Epithelial cell of esophagus (primary cell): ENCODE results near the gene POFUT1.

Experiments used
- DNase-seq: peaks from one replicate; pipeline ENCODE4 v3.0.0; 2010; ENCODE audit warnings: low read depth
- H3K4me3 ChIP-seq: 2 replicates; pipeline ENCODE4 v1.5.1; 2011; ENCODE audit warnings: mild to moderate bottlenecking, low read length, control low read depth
- TF ChIP-seq, protein P1 (sequence below): IDR thresholded peaks from 2 replicates; pipeline ENCODE4 v1.5.1; 2011; ENCODE audit warnings: low read depth, mild to moderate bottlenecking, low read length, control low read depth, inconsistent platforms; ENCODE audit not compliant: insufficient read depth; ENCODE audit errors: missing control alignments

The POFUT1 gene

DNA sequence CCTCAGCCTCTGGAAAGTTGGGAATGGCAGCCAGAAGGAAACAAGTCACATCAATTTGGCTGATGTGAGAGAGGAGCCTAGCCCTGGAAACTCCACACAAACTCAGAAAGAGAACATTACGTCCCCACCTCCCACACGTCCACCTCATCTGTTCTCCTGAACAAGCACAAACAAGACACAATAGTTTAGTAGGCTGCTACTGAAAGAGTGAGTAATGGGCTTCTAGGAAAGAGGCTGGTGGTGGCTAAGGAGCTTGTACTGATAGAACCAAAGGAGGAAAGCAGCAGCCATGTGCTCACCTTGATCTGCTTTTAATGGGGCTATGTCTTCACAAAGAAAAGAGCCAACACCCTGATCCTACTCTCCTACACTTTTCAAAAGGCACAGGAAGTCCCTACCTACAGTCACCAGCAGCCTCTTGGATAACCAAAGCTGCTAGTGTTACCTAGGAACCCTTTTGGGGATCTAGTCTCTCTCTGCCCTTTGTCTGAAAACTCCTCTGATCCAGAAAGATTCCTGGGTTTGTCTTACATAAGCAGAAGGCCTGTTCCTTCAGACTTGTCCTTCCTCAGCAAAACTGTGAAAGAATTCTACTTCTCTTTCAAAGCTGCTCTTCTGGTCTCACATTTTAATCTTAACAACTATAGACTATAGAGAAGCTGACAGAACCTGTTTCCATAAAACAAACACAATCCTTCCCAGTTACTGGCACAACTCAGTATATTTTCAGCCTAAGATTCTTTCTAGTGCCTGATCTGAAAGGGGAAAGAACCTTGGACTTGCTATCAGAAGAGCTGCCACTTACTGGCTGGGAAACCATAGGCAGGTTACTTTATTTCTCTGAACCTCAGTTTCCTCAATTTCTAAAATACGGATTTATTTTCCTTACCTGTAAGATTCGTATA, 3.2 kb upstream of the POFUT1 start:
- H3K4me3 ChIP-seq = peak overlapping the region; percentile 87
- TF ChIP-seq, protein P1, sequence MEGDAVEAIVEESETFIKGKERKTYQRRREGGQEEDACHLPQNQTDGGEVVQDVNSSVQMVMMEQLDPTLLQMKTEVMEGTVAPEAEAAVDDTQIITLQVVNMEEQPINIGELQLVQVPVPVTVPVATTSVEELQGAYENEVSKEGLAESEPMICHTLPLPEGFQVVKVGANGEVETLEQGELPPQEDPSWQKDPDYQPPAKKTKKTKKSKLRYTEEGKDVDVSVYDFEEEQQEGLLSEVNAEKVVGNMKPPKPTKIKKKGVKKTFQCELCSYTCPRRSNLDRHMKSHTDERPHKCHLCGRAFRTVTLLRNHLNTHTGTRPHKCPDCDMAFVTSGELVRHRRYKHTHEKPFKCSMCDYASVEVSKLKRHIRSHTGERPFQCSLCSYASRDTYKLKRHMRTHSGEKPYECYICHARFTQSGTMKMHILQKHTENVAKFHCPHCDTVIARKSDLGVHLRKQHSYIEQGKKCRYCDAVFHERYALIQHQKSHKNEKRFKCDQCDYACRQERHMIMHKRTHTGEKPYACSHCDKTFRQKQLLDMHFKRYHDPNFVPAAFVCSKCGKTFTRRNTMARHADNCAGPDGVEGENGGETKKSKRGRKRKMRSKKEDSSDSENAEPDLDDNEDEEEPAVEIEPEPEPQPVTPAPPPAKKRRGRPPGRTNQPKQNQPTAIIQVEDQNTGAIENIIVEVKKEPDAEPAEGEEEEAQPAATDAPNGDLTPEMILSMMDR = no peak
- DNase-seq = peak; percentile 91

DNA sequence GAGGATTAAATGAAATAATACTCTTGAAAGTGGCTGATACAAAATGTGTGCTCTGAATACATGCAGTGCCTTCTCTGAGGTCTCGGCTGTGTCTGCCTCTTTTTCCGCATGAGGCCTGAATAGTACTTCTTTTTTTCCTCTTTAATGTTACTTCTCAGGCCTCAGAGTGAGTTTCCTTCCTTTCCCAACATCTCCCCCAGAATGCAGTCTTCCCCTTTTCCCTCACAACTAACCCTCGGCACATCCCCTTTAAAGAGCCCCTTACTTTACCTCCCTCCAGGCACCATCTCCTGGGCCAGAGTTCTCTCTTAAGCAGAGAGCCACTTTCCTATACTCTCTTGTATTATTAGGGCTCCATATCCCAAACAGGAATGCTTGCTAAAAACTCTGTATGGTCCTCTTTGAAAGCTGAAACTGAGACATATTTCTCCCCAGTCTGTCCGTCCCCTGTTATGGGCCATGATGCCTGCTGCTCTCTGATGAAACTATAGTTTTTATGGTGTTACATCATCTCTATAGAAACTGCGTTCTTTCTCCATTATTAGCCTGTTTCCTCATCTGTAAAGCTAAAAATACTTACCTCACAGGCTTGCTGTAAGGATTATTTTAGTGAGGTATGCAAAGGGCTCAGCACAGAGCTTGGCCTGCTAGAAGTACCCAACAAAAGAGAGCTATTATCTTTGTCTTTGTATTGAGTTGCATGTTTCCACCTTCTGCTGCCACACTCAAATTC, 2.4 kb upstream of the POFUT1 start:
- DNase-seq = peak; percentile 68
- peak overlapping the region; percentile 87 for H3K4me3 ChIP-seq
- TF ChIP-seq, protein P1 = no peak

DNA sequence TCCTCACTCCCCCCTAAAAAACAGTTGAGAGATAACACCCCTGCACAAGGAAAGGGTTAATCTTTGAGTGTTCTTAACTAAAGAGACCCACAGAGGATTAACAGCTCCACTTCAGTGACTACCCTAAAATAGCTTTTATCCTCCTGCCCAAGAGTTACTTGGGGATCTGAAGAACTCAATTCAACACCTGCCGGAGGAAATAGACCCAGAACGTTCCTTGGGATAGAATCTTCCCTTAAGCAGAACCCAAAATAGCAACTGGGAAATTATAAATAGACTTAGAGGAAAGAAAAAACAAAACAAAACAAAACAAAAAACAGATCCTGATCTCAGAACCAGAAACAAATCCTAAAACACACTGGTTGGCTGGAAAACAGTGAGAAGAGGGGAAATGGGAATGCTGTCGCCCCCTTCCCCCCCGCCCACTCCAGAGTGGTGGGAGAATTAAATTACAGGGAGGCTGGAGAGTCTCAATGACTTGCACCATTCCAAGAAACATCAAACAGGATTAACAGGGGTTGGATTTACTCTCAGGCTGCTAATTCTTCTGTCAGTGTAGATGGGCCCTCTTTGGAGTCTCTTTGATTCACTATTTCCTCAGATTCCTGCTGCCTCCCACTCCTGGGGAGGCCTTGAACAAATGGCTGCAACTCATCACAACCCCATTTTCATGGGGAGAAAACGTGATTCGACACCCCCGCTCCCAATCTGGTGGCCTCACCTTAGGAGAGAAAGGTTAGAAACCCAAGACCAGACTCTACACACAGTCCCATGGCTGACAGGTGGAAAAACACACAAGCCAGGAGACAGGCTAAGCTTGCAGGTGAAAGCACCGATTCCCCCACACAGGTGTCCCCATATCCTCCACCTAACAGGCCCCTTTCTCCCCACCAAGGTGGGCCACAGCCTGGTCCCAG, 1.6 kb upstream of the POFUT1 start:
- no peak for DNase-seq
- H3K4me3 ChIP-seq = peak overlapping the region; percentile 87
- TF ChIP-seq, protein P1 = no peak

DNA sequence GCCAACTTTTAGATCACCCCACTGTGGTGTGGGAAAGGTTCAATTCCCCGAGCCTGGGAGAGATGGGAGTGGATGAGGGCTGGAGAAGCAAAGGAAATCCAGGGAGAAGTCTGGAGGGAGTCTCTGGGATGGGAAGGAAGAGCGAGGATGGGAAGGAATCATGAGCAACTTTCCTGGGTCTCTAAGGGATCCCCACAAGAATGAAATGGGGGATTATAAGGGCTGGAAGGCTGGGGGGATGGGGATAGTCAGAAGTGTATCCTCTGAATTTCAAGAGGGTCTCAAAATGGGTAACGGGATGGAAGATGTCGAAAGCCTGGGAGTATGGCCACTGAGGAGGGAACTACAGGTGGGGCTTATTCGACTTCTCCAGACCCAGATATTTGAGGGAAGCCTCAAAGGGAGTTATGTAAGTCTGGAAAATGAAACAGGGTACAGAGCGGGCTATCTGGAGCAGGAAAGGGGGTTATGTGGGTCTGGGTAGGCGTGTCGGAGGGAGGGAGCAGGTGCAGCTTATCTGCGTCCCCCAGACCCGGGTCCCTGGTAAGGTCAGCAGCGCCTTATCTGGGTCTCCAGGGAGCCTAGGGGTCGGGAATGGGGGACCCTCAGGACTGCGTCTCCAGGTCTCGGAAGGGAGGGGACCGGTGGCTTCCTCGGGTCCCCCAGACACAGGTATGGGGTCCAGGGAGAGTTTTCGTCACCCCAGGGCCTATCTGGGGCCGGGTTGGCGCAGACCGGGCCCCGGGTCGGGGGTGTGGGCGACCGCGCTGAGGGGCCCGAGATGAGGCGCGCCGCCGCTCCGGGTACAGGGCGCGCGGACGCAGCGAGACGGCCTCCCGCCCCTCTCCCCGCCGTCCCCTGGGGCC, 687 bp upstream of the POFUT1 start:
- no peak for DNase-seq
- peak overlapping the region; percentile 87 for H3K4me3 ChIP-seq
- TF ChIP-seq, protein P1 = no peak

DNA sequence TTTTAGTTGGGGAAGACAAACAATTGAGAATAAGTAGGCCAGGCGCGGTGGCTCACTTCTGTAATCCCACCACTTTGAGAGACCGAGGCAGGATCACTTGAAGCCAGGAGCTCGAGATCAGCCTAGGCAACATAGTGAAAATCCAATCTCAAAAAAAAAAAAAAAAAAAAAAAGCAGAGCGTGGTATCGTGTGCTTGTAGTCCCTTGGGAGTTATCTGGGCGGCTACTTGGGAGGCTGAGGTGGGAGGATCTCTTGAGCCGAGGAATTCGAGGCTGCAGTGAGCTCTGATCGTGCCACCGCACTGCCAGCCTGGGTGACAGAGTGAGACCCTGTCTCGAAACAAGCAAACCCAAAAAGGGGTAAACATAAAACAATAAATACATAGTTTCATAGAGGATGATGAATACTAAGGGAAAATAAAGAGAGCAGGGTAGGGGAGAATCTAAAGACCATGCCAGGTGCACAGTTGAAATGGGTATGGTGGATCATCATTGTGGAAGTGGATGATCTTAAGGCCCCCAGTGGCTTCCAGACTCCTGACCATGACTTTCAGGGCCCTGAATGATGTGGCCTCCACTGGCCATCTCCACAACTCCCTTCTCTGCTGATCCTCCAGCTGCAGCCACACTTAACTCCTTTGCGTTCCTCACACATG, 947 bp downstream of the POFUT1 start:
- H3K4me3 ChIP-seq = peak overlapping the region; percentile 100
- TF ChIP-seq, protein P1 = no peak
- DNase-seq = no peak
